Left ventricle myocardium superior (tissue), 1 donor: ENCODE results near the gene CNGA2. TPM values are rescaled to one million over a fixed set of nuclear protein-coding genes. Genes with fewer than 3 reads are reported as not detected.

Experiments used
- ATAC-seq: fragments of 200-7000 bp; cut with Tn5 transposase; one replicate; pipeline ENCODE4 v1.9.1; 2020; ENCODE audit warnings: mild to moderate bottlenecking, moderate library complexity
- DNase-seq: peaks from one replicate; pipeline ENCODE4 v3.0.0-alpha.2; 2020
- intact Hi-C: fragments of 100-400 bp; cut with micrococcal nuclease; formaldehyde crosslinking; loops from one replicate; pipeline ENCODE4 v1.11.0; 2022
- total RNA-seq: library from RNA; stranded (reverse); fragmentation: NEBNext Ultra II Directional; extraction: Animal tissue kit (Norgen Biotek cat#: 25700); gene quantifications from one replicate; pipeline ENCODE4 v1.2.1, GENCODE V29; 2021
- donor health status: DM: no; HTN: yes; CAD: no; lungs with severe emphysema.

The CNGA2 gene
- total RNA-seq, 1 donor from 2014 or later, result not detected

- intact Hi-C loops, result no loop called here
- DNase-seq, result no peak
- no peak for ATAC-seq
Measured at GRCh38 chrX:151710457-151710856, 24.1 kb upstream of the CNGA2 start.

GRCh38 chrX:151711154-151711553, 23.4 kb upstream of the CNGA2 start:
- ATAC-seq (no peak), DNase-seq (no peak)
- intact Hi-C loops, result no loop called here

DNA sequence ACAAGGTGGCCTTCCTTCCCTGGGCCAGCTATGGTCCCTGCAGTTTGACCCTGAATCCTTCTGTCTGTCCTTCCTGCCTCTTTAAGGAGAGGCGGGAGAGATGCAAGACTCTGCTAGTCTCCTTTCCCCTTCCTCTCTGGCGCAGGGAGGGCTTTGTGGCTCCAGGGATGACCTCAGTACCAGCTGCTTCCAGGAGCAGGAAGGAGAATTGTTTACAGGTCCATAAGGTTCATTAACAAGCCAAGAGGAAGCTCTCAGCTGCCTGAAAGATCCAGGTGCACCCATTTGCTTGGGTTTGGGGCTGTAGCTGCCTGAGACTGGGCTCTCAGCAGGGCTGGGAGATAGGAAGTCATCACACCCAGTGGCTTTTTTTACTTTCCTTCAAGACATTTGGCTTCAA, 22.8 kb upstream of the CNGA2 start:
- ATAC-seq, result peak; percentile 80
- intact Hi-C loops, result no loop called here
- no peak for DNase-seq

DNA sequence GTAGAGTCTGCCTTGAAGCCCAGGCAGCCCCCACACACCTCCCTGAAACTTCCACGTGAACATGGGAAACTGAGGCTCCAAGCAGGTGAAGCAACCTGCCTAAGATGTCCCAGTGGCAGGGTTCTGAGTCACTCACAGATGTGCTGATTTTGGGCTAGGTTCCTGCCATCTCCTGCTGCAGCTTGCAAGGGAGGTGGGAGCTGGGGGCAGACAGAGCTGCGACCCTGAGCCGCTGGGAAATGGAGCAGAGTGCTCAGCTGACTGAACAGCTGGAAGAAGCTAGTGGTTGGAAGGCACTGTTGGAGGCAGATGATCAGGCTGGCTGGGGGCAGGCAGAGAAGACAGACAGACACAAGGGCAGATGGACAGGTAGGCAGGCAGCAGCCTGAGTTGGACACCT, 22.3 kb upstream of the CNGA2 start:
- ATAC-seq (no peak), DNase-seq (no peak)
- intact Hi-C loops, result no loop called here

- ATAC-seq, result no peak
- intact Hi-C loops, result no loop called here
- DNase-seq, result no peak
Measured at GRCh38 chrX:151713849-151714248, 20.7 kb upstream of the CNGA2 start.

DNA sequence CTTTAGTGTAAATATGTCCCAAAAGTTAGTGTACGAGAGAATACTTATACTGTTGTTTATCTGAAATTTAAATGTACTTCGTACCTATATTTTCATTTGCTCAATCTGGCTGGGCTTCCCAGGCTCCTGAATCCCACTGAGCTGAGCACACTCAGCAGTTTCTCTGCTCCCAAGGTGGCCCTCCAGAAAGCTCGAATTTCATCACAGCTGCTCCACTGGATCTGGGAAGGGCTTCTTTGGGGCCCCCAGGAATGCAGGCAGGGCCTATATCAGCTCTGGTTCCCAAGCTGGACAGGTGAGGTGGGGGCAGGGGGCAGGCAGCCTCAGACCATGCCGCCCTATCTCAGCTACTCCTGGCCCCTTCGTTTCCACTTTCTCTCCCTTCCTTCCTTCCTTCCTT, 20.2 kb upstream of the CNGA2 start:
- no peak for DNase-seq
- ATAC-seq, result no peak
- intact Hi-C loops, result no loop called here

DNA sequence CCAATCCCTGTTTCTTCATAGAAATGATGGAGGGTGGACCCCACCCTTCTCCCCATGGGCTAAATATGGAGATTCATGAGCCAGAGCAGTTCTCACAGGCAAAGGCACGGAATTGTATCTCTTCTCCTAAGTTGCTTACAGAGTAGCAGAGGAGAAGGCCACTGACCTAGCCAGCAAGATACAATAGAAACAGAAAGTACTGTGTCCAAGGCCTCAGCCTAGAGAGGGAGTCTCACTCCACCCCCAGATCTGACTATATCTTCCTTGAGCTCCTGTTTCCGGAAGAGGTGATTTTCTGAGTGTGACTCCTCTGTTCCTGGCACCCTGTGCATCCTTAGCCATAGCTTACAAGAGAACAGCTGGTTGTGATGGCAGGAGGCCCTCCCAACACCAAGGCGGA, 18.8 kb upstream of the CNGA2 start, which contains the start of gene FATE1:
Gene FATE1 (plus strand): TSS at position 284 of the 400 bp plus-strand sequence. CDS start 85 bp downstream, at position 369.
- no peak for DNase-seq
- ATAC-seq, result no peak
- intact Hi-C loops, result no loop called here

DNA sequence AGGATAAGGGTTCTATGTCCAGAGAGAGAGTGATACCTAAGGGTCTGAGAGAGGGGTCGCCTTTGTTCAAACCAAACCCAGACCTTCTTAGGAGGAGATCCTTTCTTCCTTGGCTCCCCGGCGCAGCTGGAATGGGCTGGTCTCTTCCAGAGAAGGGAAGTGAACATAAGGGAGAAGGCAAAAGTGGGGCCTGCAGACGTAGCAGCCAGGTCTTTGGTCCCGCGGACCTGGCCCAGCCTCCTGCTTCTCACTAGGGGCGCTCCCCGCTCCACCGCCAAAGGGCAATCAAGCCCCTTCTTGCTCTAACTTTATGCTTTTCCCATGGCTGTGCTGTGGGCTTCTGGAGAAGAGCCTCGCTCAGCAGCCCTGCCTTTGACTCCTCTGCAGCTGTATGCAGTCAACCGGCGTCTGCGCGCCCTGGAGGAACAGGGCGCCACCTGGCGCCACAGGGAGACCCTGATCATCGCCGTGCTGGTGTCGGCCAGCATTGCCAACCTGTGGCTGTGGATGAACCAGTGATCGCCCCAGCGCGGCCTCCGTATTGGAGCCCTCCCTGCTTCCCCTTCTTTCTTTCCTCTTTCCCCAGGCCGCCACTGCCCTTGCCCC, 12.2 kb upstream of the CNGA2 start:
- intact Hi-C loops, result no loop called here
- ATAC-seq (peak; percentile 79), DNase-seq (peak; percentile 70)

DNA sequence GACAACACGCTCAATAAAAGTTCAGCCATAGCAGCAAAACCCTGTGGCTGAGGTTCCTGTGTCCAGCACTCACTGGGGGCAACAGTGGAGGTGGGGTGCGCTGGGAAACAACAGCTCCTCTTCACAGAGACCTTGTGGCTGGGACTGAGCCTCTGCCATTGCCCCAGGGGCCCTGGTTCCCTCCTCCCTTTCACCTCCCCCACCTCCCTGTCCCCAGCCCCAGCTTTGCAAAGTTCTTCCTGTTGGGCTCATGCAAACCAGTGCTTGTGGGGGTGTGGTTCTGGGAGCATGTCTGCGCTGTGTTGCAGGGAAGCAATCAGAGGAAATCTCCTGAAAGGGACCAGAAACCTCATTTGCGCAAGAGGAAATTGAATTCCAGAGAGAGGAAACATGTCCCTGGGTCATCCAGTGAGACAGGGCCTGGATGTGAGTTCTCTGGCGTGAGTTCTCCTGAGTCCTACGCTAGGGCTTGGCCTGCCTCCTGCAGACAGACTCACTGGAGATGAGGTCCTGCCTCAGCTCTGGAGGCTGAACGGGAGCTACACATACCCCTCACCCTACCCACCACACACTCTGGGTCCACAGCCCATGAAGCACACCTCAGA, 11.3 kb upstream of the CNGA2 start:
- ATAC-seq, result peak; percentile 48
- intact Hi-C loops, result no loop called here
- no peak for DNase-seq

DNA sequence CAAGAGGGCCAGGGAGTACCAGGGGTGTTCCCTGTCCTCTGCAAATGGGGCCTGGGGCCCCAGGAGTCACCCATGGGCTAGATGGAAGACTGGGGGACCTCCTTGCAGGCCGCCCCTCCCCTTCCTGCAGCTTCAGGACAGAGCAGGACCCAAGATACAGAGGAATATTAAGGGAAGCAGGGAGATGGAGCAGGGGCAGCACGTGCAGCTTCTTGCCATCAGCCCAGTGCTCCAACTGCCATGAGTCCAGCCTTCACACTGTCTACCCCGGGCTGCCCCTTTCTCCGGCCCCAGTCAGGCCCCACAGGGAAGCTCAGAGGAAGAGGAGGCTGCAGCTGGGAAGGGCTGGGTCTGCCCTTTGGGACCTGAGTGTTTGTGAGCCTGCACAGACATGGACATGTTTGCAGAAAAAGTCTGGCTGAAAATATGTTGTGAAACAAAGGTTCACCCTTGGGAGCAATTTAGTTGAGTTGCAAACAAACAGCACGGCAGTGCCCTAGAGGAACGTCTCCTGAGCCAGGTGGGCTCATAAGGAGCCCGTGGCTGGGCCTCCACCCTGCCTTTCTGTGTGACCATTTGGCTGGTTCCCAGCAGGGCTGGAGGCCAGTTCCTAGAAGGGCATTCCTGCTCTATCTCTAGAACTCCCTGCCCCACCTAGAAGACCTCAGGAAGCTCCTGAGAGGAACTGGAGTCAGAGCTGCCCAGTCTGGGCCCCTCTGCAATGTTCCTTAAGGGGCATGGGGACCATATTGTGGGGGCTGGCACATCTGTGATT, 9.8 kb upstream of the CNGA2 start:
- intact Hi-C loops, result no loop called here
- DNase-seq (no peak), ATAC-seq (no peak)

DNA sequence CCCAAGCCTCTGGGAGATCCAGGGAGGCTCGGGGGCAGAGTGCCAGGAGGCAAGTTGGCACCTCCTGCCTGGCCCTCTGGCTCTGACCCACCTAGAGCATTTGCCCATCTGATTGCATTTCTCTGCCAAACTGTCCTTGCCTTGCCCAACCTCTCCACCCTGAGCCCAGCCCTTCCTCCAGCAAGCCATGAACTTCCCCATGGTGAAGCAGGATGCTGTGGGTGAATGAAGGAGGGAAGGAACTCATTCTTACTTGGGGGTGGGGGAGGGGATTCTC, 9.3 kb upstream of the CNGA2 start:
- DNase-seq (no peak), ATAC-seq (no peak)
- intact Hi-C loops, result no loop called here

- no peak for ATAC-seq
- DNase-seq, result no peak
- intact Hi-C loops, result no loop called here
Measured at GRCh38 chrX:151726751-151727150, 7.8 kb upstream of the CNGA2 start.

DNA sequence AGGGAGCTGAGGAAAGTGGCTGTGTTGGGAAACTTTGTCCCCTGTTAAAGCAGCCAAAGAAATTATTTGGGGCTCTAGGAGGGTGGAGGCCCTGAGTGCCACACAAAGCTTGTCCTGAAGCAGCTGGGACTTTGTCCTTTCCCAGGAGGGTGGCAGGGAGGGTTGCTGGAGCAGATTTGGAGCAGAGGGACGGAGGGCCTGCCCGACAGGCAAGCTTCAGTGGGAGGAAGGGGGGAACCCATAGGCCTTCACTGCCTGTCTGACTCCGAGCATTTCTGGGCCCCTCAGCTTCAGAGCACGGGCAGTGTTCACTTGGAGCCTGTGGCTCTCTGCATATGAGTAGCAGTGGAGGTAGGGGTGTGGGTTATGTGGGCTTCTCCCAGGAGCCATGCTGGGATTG, 7.2 kb upstream of the CNGA2 start:
- no peak for ATAC-seq
- no peak for DNase-seq
- intact Hi-C loops, result no loop called here

- intact Hi-C loops, result no loop called here
- ATAC-seq (no peak), DNase-seq (no peak)
Measured at GRCh38 chrX:151729056-151729725, 5.4 kb upstream of the CNGA2 start.

- ATAC-seq, result no peak
- intact Hi-C loops, result no loop called here
- no peak for DNase-seq
Measured at GRCh38 chrX:151735219-151735618, 673 bp downstream of the CNGA2 start.

DNA sequence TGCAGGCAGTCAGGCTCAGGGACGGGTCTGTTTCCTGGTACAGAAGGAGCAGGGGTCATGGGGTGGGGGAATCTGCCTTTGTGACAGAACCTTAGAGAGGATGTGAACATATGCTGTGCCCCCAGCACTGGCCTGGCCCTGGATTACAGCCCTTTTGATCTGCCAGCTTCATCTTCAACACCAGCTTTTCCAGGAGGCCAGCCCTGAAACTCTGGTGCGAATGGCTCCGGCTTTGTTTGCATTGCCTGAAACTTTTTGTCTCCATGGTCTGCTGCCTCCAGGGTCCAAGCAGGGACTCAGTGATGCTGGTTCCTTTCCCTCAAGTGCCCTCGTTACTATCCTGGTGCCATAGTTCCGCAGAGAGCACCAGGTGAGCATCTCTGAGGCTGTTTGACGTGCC, 2.1 kb downstream of the CNGA2 start:
- no peak for DNase-seq
- ATAC-seq, result no peak
- intact Hi-C loops, result no loop called here

DNA sequence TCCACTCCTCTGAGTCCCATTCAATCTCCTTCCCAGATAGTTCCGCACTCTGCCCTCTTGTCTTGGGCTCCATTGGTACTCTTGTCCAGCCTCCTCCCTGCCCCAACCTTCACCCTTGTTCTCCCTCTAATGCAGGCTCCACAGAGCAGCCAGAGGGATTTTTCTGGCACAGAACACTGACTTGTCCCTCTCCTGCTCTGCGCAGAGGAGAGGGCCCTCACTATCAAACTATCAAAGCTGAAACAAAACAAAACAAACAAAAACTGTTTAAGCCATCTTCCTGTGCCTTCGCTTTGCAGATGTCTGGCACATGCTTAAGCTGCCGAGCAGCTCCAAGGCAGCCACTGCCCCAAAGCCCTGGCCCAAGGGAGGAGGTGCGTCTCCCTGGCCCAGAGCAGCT, 2.9 kb downstream of the CNGA2 start:
- intact Hi-C loops, result no loop called here
- DNase-seq (no peak), ATAC-seq (no peak)

DNA sequence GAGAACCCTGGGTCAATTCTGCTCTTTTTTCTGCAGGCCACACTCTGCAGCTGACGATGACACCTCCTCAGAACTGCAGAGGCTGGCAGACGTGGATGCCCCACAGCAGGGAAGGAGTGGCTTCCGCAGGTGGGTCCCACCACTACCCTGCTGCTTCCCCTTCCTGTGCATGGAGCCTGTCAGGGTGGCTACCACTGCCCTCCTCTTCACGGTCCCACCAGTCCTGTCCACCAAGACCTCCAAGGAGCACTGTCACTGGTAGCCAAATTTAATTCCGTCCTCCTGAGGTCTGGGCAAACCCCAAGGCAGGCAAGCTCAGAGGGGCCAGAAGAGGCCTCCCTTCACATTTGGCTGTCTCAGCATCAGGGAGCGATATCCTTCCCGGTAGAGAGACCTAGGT, 4.2 kb downstream of the CNGA2 start:
- ATAC-seq, result no peak
- no peak for DNase-seq
- intact Hi-C loops, result no loop called here

GRCh38 chrX:151741606-151742005, 7.1 kb downstream of the CNGA2 start:
- ATAC-seq, result no peak
- intact Hi-C loops, result loop anchor here (10.0 kb wide), 1 partner anchor 893 kb away; the partner anchor contains the start of gene GABRQ
- no peak for DNase-seq

- ATAC-seq (no peak), DNase-seq (no peak)
- intact Hi-C loops, result loop anchor here (10.0 kb wide), 1 partner anchor 892 kb away; the partner anchor contains the start of gene GABRQ
Measured at GRCh38 chrX:151742311-151742710, 7.8 kb downstream of the CNGA2 start.
